HG03280 (cell line): ENCODE data around the gene SCP2.
"Not testable (repeated sequence)": the region's sequence is repeated elsewhere in the genome, so short reads cannot be mapped to it uniquely, and the experiment has no call there.

Experiments
- ATAC-seq: cut with Tn5 transposase; IDR thresholded peaks from one replicate; pipeline ENCODE4 v1.9.1; 2021; ENCODE audit warnings: mild to moderate bottlenecking, moderate library complexity; ENCODE audit not compliant: unreplicated experiment

SCP2 gene

DNA sequence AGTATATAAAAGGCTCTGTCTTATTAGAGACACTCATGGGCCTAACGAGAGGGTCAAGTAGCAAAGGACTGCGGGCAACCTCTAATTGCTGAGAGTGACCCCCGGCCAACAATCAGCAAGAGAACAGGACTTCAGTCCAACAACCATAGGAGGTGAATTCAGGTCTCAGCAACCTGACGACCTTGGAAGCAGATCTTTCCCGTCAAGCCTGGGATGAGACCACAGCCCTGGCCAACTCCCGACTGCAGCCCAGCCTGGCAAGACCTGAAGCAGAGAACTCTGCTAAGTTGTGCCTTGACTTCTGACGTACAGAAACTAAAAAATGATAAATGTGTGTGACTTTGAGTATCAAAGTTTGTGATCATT is 11.2 kb upstream of the SCP2 start:
- ATAC-seq, result no peak

DNA sequence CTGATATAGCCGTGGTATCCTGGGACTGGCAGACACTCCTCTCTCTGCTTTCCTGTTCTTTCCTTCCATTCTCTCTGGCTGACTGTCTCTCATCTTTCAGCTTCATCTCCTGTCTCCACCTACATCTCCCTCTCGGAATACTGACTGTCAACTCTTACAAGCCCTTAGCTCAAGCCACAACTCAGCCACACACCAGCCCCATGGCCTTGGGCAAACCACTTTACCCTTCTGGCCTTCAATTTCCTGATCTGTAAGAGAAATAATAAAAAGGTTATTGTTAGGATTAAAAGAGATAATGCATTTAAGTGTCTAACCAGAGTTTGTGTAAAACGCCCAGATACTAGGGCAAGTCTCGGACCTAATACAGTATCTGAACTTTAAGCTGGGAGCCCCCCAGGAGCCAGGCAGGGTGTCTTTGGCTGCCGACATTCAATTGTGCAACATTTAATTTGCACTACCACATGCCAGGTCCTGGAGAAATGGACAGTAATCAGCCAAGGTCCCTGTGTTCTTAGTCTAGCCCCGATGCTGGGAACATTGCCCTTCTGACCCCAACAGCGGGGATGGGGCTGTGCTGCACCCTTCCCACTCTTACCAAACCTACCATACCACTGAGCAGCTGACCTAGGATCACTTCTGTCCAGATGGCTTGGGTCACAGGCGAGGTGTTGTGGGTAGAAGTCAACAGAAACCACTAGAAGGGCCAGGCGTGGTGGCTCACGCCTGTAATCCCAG is 10.7 kb upstream of the SCP2 start:
- no peak for ATAC-seq

DNA sequence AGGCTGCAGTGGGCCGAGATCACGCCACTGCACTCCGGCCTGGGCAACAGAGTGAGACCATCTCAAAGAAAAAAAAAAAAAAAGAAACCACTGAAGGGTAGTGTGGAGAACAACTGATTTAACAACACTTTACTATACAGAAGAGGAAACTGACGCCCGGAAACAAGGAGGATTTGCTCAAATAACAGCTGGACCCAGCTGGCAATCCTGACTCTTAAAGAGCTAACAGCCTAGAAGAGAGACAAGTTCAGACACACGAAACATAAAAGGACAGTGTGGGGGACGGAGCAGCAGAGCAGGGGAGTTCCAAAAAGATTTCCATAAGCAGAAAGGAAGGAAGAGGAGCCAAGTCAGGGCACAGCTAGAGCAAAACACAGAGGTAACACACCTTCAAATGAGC is 9.9 kb upstream of the SCP2 start:
- ATAC-seq, result no peak

DNA sequence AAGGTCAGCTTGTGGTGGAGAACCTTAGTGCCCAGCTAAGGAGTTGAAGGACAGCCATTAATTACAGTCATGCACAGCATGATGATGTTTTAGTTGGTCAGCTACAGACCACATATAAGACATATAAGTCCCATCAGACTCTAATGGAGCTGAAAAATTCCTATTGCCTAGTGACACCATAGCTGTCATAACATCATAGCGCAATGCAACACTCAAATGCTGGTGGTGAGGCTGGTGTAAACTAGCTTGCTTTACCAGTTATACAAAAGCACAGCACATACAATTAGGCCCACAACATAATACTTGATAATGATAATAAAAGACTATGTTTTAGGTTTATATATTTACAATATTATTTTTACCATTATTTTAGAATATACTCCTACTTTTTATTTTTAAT is 9.5 kb upstream of the SCP2 start:
- ATAC-seq, result no peak

DNA sequence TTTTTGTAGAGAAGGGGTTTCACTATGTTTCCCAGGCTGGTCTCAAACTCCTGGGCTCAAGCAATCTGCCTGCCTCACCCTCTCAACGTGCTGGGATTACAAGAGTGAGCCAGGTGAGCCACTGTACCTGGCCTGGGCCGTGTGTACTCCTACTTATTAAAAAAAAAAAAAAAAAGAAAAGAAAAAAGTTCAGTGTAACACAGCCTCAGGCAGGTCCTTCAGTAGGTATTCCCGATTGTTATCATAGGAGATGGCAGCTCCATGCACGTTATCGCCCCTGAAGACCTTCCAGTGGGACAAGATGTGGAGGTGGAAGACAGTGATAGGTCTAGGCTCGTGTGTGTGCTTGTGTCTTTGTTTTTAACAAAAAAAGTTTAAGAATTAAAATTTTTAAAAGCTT is 8.9 kb upstream of the SCP2 start:
- no peak for ATAC-seq

DNA sequence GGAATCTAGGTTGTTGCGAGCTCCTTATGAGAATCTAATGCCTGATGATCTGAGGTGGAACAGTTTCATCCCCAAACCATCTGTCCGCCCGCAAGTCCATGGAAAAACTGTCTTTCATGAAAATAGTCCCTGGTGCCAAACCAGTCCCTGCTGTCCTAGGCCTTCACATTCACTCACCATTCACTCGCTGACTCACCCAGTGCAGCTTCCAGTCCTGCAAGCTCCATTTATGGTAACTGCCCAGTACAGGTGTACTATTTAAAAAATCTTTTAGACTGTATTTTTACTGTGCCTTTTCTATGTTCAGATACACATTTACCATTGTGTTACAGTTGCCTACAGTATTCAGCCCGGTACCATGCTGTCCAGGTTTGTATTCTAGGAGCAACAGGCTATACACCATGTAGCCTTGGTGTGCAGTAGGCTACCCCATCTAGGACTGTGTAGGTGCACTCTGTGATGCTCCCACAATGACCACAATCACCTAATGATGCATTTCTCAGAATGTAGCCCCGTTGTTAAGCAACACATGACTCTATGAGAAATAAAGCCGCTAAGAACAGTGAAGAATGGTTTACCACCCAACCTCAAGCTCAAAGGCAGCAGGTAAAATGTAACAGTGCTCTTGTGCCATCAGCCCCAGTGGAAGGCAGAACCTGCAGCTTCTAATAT is 7.9 kb upstream of the SCP2 start:
- no peak for ATAC-seq

DNA sequence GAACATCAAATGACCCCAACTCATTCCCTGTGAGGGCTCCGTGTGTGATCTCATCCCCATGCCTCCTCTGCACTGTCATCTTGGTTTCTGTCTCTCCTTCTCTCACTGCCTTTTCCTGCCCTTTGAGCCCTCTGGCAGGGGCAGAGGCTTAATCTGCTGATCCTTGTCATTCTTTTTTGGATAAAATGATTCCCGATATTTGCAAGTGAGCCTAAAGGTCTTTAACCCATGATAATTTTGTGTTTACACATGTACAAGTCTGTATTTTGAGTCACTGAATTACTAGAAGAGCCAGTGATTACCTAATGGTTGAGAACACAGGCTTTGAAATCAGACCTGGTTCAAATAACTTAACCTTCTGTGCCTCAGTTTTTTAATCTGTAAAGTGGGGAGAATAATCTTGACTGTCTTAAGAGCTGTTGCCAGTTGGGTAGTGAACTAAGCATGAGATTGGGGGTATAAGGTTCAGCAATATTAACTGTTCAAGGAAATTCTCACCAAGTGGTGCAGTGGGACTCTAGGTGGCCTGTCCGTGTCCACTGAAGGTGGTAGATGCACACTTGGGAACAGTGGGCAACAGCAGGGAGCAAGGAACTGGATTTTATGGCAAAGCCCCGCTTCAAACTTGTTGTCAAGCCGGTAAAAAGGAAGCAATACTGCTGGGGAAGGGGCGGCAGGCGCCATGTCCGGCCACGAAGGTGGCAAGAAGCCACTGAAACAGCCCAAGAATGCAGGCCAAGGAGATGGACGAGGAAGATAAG is 7.2 kb upstream of the SCP2 start:
- ATAC-seq, result no peak

DNA sequence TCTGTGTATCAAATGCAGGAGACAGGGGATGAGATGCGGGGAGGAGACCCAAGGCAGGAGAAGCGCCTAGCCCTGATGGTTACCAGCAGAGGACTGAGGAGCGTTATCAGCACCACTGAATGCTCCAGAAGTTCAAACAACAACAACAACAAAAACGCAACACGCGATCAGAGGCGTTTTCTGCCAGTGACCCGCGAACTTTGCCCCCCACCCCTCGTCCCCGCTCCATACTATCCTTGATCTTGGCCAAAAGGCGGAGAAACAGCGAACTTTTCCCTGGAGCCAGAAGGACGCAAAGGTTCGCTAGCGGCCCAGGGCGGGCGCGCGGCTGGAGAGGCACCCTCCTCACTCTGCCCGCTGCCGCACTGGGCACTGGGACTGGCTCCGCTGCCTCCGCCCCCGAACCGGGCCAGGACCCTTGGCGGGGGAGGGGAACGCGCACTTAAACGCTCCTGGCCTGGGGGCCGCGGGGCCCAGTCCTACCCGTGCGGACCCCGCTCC is 6.2 kb upstream of the SCP2 start:
- no peak for ATAC-seq

DNA sequence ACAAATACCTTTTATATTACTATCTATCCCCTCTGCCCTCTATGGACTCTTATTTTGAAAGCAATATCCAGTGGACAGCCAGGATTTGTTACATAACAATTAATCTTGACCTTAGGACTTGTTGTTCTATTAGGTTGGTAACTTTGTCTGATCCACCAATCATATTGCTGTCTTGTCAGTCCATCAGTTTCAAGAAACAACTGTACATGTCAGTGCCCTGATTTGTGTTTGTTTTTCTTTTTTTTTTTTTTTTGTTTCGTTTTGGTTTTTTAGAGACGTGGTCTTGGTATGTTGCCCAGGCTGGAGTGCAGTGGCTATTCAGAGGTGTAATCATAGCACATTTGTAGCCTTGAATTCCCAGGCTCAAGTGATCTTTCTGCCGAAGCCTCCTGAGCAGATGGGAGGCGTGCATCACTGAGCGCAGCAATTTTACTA is 1.5 kb upstream of the SCP2 start:
- no peak for ATAC-seq

DNA sequence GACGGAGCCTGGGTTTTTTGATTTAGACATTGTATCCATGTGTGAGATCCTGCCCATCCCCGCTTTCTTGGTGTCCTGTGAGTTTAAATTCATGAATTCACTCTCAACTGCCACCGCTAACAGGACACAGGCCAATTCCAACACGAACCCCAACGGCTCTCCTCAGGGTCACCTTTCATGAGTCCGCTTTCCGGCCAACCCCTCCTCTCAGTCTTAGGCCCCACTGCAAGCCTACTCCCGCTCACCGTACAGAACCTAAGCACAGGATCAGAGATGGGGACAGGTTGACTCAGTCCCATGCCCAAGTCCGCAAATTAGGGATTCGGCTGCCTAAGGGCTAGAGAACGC is 238 bp upstream of the SCP2 start:
- no peak for ATAC-seq

DNA sequence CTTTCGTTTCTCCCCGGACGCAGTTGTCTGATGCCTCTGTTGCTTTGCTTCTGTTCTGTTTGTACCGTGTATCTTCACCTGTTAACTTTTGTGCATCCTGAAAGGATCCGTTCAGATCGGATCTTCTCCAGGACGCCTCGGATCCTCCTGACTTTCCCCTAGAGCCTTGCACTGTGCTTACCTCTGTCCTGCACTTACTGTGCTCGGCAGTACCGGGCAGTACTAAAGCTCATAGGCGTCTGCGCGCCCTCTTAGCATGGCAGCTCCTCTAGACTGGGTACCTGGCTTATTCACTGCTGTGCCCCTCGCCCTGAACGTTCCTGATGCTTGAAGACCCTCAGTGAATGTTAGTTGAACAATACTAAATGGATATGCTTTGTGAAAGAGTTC is 934 bp downstream of the SCP2 start:
- ATAC-seq, result no peak

DNA sequence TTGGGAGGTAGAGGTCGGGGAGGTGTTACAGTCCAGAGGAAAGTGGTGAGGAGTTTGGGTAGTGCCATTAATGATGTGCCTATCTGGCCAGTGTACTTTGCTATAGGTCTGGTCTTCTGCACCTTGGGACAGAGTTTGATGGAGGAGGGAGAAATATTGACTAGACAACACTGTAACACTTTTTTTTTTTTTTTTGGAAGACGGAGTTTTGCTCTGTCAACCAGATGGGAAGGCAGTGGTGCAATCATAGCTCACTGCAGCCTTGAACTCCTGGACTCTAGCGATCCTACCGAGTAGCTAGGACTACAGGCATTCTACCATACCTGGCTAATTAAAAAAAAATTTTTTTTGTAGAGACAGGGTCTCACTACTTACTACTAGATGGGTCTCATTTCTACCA is 1.9 kb downstream of the SCP2 start:
- no peak for ATAC-seq

DNA sequence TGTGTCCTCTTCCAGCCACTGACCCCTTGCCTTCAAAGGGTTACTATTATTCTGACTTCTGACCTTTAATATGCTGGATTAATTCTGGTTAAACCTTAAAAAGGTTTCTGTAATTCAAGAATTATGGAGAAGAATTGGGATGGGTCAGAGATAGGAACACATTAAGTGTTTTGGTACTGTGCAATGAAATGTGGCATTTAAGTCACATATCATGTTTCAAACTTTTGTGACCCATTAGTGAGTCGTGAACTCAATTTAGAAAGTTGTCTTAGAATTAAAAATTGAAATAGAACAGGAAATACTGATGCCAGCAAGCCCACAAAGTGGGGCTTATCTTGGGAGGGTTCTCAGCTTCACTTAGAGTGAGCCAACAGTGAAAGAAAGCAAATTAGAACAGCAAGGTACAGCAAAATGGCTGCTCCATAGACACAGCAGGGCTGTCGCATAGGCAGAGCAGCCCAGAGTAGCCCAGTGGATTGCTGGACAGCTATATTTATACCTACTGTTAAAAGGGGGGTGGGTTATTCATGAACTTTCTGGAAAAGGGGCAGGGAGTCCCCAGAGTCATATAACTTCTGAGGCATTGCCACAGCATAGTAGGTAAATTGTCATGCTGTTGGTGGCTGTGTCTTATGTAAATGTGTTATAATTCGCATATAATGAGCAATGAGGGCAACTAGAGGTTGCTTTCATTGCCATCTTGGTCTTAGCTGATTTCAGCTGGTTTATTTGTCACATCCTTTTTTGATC is 10.5 kb downstream of the SCP2 start:
- no peak for ATAC-seq

DNA sequence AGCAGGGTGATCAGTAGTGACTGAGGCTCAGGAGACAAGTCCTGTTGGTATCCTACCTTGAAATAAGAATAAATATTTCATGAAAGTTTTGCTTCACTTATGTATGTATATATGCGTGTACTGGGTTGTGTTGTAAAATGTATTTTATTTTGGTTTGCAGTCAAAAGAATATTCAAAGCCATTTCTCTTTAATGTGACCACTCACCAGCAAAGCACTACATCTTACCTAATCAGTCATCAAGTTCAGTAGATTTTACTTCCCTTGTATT is 11.0 kb downstream of the SCP2 start:
- ATAC-seq, result no peak

DNA sequence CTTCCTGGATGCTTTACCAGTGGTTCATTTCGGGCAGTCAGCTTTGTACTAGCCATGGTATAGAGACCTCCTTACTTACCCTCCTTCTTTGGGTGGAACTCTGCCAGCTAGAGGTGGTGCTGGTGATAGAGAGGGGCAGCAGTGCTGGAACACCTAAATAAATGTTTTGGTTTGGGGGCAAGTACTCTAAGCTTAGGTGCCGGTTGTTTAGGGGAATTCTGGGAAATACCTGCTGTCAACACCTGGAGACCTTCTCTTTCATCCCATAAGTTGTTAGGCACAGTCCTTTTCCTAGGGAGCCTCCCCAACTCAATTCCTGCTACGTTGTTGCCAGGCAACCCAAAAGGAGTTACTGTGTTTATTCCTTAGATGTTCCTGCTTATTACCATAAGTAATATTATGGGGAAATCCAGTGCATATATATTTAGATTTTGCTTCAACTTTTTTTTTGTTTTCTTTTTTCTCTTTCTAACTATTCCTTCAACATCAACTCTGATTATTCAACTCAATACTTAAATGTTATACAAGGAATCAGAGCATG is 16.9 kb downstream of the SCP2 start:
- no peak for ATAC-seq

DNA sequence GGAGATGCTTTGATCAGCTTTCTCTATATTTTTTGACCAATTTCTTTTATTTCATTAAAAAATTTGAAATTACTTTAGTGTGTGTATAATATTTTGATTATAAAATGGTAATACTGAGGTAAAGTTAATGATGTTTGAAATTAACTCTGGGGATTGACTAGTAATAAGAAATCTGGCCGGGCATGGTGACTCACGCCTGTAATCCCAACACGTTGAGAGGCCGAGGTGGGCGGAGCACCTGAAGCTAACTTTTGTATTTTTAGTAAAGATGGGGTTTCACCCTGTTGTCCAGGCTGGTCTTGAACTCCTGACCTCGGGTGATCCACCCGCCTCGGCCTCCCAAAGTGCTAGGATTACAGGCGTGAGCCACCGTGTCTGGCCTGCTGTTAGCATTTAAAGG is 17.5 kb downstream of the SCP2 start:
- no peak for ATAC-seq

DNA sequence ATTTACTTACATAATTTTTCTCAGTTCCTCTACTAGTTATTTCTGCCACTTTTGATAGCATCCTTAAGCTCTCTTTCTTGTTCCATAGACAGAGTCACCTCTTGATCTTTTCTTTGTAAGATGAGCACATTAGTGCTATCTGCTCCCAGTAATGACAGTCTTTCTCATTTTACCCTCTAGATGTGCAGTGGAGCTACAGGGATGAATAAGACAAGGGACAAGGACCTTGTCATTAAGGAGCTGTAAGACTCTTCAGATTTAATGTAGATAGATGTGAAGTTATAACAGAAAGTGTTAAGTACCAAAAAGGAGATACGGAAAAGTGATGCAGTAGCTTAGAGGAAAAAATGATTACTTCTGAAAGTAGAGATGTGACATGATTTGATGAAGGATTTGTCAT is 20.4 kb downstream of the SCP2 start:
- no peak for ATAC-seq

DNA sequence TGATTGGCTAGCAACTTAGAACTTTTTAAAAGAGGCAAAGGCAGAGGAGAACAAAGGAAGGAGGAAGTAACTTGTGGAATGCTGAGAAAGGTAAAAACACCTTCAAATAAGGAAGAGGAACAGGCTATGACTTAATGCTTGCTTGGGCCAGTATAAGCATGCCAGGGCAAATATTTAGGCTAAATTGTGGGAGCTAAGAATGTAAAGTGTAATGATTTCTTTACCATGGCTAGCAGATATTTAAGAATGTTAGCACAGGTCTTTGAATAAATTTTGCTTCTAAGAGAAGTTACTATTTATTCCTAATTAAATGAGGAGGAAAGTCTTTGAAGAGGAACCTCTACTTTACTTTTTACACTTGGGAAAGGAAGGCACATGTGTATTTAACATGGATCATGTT is 22.5 kb downstream of the SCP2 start:
- ATAC-seq, result not testable (repeated sequence)

DNA sequence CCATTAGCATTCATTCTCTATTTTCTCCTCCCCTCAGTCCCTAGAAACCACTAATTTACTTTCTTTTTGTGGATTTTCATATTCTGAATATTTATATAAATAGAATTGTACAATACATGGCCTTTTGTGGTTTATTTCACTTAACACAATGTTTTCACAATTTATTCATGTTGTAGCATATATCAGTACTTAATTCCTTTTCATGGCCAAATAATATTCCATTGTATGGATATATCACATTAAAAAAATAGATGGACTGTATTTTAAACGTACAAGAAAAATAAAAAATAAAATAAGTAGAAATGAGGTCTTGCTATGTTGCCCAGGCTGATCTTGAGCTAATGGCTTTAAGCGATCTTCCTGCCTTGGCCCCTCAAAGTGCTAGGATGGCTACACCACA is 25.0 kb downstream of the SCP2 start:
- ATAC-seq, result no peak

DNA sequence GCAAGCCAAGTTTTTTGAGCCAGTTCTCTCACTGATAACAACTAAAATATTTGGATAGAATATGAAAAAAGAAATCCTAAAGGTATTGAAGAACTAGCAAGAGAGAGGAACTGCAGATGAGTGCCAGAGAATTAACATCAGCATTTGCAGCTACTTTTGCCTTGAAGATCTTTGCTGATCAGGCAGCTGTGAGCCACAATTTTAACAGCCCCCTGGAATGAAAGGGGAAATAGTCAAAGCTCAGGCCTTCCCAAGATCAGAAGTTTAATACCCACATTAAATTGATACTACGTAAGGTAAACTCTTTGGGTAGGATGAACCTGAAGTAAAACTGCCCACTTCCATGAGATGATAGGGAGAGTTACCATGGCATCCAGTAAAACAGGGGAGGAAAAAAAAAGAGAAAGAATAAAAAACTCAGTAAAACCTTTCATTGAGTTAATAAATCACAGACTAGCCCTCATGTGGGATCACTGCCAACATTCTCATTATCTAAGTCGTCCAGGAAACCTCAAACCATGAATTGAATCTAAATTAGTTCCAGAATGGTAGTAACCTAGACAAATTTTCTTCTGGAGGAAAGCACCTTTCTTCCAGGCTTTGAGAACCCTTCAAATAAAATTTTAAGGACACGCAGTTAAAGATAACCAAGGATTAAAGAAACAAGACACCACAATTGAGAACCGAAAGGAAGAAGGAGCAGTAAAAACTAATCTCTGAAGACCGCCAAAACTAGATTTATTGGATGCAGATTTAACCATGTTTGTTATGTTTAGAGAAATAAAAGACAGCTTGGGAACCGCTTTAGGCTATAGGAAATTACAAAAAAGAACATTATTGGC is 28.3 kb downstream of the SCP2 start:
- ATAC-seq, result no peak
